GM12878 (cell line): ENCODE measurements around the gene PRDM4. TPM values are rescaled to one million over a fixed set of nuclear protein-coding genes. Genes with fewer than 3 reads are reported as not detected.

Experiments used
- BCL11A ChIP-seq: IDR thresholded peaks from 2 replicates; pipeline ENCODE4 v1.6.1; 2011; ENCODE audit warnings: low read depth, low read length
- CREB1 ChIP-seq: IDR thresholded peaks from 2 replicates; pipeline ENCODE4 v1.6.1; 2012; ENCODE audit warnings: low read depth, mild to moderate bottlenecking, inconsistent platforms
- EZH2 ChIP-seq: IDR thresholded peaks from 2 replicates; pipeline ENCODE4 v1.6.1; 2012; ENCODE audit warnings: low read depth, mild to moderate bottlenecking, control low read depth, inconsistent platforms, low read length, borderline replicate concordance; ENCODE audit not compliant: control insufficient read depth
- HDAC6 ChIP-seq: fragments of 200-600 bp; sonication (generic); IDR thresholded peaks from one replicate; pipeline ENCODE4 v1.8.0; 2017; ENCODE audit warnings: antibody characterized with exemption; ENCODE audit not compliant: unreplicated experiment
- IRF4 ChIP-seq: IDR thresholded peaks from 2 replicates; pipeline ENCODE4 v1.6.1; 2011; ENCODE audit warnings: low read depth, low read length
- MTA2 ChIP-seq: fragments of 450-650 bp; IDR thresholded peaks from 2 replicates; pipeline ENCODE4 v1.6.1; 2016; ENCODE audit warnings: low read depth, mild to moderate bottlenecking, moderate library complexity
- NR2C2 ChIP-seq: IDR thresholded peaks from 2 replicates; pipeline ENCODE4 v1.6.1; 2011; ENCODE audit warnings: borderline replicate concordance, low read depth; ENCODE audit not compliant: control insufficient read depth, insufficient read length
- RAD21 ChIP-seq: IDR thresholded peaks from 2 replicates; pipeline ENCODE4 v1.6.1; 2011; ENCODE audit warnings: mild to moderate bottlenecking, low read depth, low read length, moderate library complexity; ENCODE audit not compliant: insufficient read depth
- RAD51 ChIP-seq: fragments of 450-650 bp; IDR thresholded peaks from 2 replicates; pipeline ENCODE4 v1.6.1; 2016; ENCODE audit warnings: moderate library complexity, mild to moderate bottlenecking, inconsistent platforms
- RBBP5 ChIP-seq: fragments of 200-600 bp; sonication (generic); conservative IDR thresholded peaks from 2 replicates; pipeline ENCODE4 v1.6.1; 2016
- SIX5 ChIP-seq: IDR thresholded peaks from 2 replicates; pipeline ENCODE4 v1.6.1; 2011; ENCODE audit warnings: mild to moderate bottlenecking, low read depth, low read length, moderate library complexity; ENCODE audit not compliant: severe bottlenecking
- SMC3 ChIP-seq: IDR thresholded peaks from 2 replicates; pipeline ENCODE4 v1.6.1; 2011; ENCODE audit warnings: low read length, improper control_type of control experiment, borderline replicate concordance
- ZBTB11 ChIP-seq: fragments of 450-650 bp; formaldehyde crosslinking; IDR thresholded peaks from 2 replicates; pipeline ENCODE4 v1.5.0; 2022; ENCODE audit warnings: mild to moderate bottlenecking, missing genetic modification characterization
- ZBTB40 ChIP-seq: fragments of 450-650 bp; IDR thresholded peaks from 2 replicates; pipeline ENCODE4 v1.6.1; 2016; ENCODE audit warnings: mild to moderate bottlenecking, moderate library complexity, borderline replicate concordance
- ZNF217 ChIP-seq: fragments of 450-650 bp; IDR thresholded peaks from 2 replicates; pipeline ENCODE4 v1.6.1; 2017; ENCODE audit warnings: antibody characterized with exemption, mild to moderate bottlenecking
- ZNF384 ChIP-seq: IDR thresholded peaks from 2 replicates; pipeline ENCODE4 v1.6.1; 2012; ENCODE audit warnings: low read depth, mild to moderate bottlenecking, low read length, improper control_type of control experiment, borderline replicate concordance
- ZNF687 ChIP-seq: fragments of 450-650 bp; IDR thresholded peaks from 2 replicates; pipeline ENCODE4 v1.6.1; 2017; ENCODE audit warnings: mild to moderate bottlenecking, moderate library complexity
- polyA plus RNA-seq, 11 experiments: library from polyadenylated mRNA; depleted of rRNA in 4 of 11; unstranded in 6 of 11; stranded (reverse) in 5 of 11; fragments of >200 nt; fragmentation: Nextera tagmentation in 4 of 11; fragmentation: Illumina TruSeq in 1 of 11; extraction: Ambion mirVana in 4 of 11; extraction: Trizol in 1 of 11; gene quantifications; 1 replicate in 1 of 11; 2 replicates in 10 of 11; pipeline versions ENCODE4 v1.2.1 to v1.2.3, GENCODE V29; 2011 to 2016; ENCODE audit warnings: inconsistent platforms in 2 of 11, missing spikeins in 2 of 11, low read depth in 1 of 11
- total RNA-seq, 4 experiments: library from RNA; depleted of rRNA in 3 of 4; stranded (reverse); fragments of >200 nt in 3 of 4; fragmentation: Illumina TruSeq in 1 of 4; extraction: Trizol in 1 of 4; gene quantifications; 2 replicates each; pipeline versions ENCODE4 v1.2.1 to v1.2.3, GENCODE V29; 2013 to 2021
- TF ChIP-seq, protein P1 (sequence below): IDR thresholded peaks from 2 replicates; pipeline ENCODE4 v1.6.1; 2011; ENCODE audit warnings: mild to moderate bottlenecking, low read depth, low read length, moderate library complexity; ENCODE audit not compliant: insufficient replicate concordance

PRDM4 gene
- total and polyA plus RNA-seq, 10 of the 15 experiments (the other 5 are each of a cell fraction or from before 2014, with no cell fraction given) = 5.1 to 22.2 (median 15.0) TPM

DNA sequence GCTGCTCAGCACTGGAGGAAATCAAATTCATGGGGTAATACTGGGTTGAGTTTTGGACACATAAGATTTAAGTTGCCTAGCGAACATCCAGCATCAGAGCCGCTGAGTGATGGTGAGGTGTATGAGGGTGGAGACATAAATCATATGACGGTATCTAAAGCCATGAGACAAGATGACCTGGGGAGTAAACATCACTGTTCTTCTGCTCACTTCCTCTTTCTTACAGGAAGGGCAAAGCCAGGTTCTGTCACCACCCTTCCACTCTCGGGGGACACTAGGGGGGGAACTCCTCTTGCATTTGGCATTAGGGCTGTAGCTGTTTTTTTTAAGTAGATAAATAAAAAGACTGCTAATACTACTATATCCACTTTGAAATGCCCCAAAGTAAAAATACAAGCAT is 24.0 kb downstream of the PRDM4 start (continued):
- TF ChIP-seq, protein P1, sequence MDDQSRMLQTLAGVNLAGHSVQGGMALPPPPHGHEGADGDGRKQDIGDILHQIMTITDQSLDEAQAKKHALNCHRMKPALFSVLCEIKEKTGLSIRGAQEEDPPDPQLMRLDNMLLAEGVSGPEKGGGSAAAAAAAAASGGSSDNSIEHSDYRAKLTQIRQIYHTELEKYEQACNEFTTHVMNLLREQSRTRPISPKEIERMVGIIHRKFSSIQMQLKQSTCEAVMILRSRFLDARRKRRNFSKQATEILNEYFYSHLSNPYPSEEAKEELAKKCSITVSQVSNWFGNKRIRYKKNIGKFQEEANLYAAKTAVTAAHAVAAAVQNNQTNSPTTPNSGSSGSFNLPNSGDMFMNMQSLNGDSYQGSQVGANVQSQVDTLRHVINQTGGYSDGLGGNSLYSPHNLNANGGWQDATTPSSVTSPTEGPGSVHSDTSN = peak; percentile 65
- peak; percentile 36; the same call in 1 of the 2 replicates for TF ChIP-seq ZBTB40
- no peak for TF ChIP-seq HDAC6
- peak; percentile 46 for TF ChIP-seq RAD51
- peak; percentile 73; the same call in 1 of the 2 replicates for TF ChIP-seq ZNF384
- no peak for TF ChIP-seq RBBP5
- peak; percentile 11; the same call in 1 of the 2 replicates for TF ChIP-seq SMC3
- TF ChIP-seq IRF4 = peak; percentile 76; the same call in 1 of the 2 replicates
- no peak for TF ChIP-seq BCL11A
- TF ChIP-seq ZNF217 = no peak
- TF ChIP-seq MTA2 = 0 out of 2 replicates have a peak, but pooled peaks have one; percentile 23
- peak; percentile 89 for TF ChIP-seq CREB1
- no peak for TF ChIP-seq EZH2
- no peak for TF ChIP-seq SIX5
- TF ChIP-seq ZNF687 = peak; percentile 54; the same call in 1 of the 2 replicates
- TF ChIP-seq NR2C2 = no peak
- TF ChIP-seq ZBTB11 = no peak
- TF ChIP-seq RAD21 = peak; percentile 36; the same call in 1 of the 2 replicates
